Neural cell (in vitro differentiated cells): ENCODE measurements around the gene AEBP2. TPM values are rescaled to one million over a fixed set of nuclear protein-coding genes. Genes with fewer than 3 reads are reported as not detected.

Experiments
- H2AFZ ChIP-seq: fragments of 200-600, 300-800 bp; sonication (generic), shearing (Covaris generic); 2 replicates; pipeline ENCODE4 v1.6.0; 2014; ENCODE audit warnings: low read depth, mild to moderate bottlenecking, antibody characterized with exemption, low read length, moderate library complexity
- H3F3A ChIP-seq: fragments of 200-600 bp; shearing (Covaris generic); 2 replicates; pipeline ENCODE4 v1.6.1; 2016; ENCODE audit warnings: mild to moderate bottlenecking, moderate library complexity, mixed read lengths, antibody characterized with exemption, low read length; ENCODE audit not compliant: insufficient read depth, poor library complexity, severe bottlenecking
- H3K27ac ChIP-seq: fragments of 200-600, 300-800 bp; sonication (generic), shearing (Covaris generic); 2 replicates; pipeline ENCODE4 v1.5.1; 2014; ENCODE audit warnings: mild to moderate bottlenecking, low read length, moderate library complexity
- H3K27me3 ChIP-seq: fragments of 300-800, 200-600 bp; sonication (generic), shearing (Covaris generic); 2 replicates; pipeline ENCODE4 v1.6.0; 2014; ENCODE audit warnings: mild to moderate bottlenecking, low read depth, low read length, moderate library complexity; ENCODE audit not compliant: insufficient read depth
- H3K36me3 ChIP-seq: fragments of 300-800, 200-600 bp; sonication (generic), shearing (Covaris generic); 2 replicates; pipeline ENCODE4 v1.5.1; 2014; ENCODE audit warnings: mild to moderate bottlenecking, antibody characterized with exemption, low read length, moderate library complexity; ENCODE audit not compliant: insufficient read depth
- H3K4me2 ChIP-seq: fragments of 300-800, 200-600 bp; sonication (generic), shearing (Covaris generic); 2 replicates; pipeline ENCODE4 v1.6.0; 2014; ENCODE audit warnings: mild to moderate bottlenecking, low read length
- H3K4me3 ChIP-seq: fragments of 300-800, 200-600 bp; sonication (generic), shearing (Covaris generic); 2 replicates; pipeline ENCODE4 v1.5.1; 2014; ENCODE audit warnings: mild to moderate bottlenecking, low read length, moderate library complexity
- H3K79me2 ChIP-seq: fragments of 200-600 bp; shearing (Covaris generic); replicated peaks from 2 replicates; pipeline ENCODE4 v1.6.0; 2014; ENCODE audit warnings: mild to moderate bottlenecking, low read length, moderate library complexity; ENCODE audit not compliant: insufficient read depth
- H3K9ac ChIP-seq: fragments of 300-800, 200-600 bp; sonication (generic), shearing (Covaris generic); 2 replicates; pipeline ENCODE4 v1.6.1; 2016; ENCODE audit warnings: mild to moderate bottlenecking, low read length, mixed read lengths
- H3K9me2 ChIP-seq: fragments of 200-600 bp; shearing (Covaris generic); 2 replicates; pipeline ENCODE4 v1.6.1; 2016; ENCODE audit warnings: mild to moderate bottlenecking, low read length, mixed read lengths; ENCODE audit not compliant: insufficient read depth
- H3K9me3 ChIP-seq: fragments of 200-600, 300-800 bp; sonication (generic), shearing (Covaris generic); 2 replicates; pipeline ENCODE4 v1.6.1; 2016; ENCODE audit warnings: mild to moderate bottlenecking, mixed run types, low read length, moderate library complexity, mixed read lengths
- H4K20me1 ChIP-seq: fragments of 200-600 bp; shearing (Covaris generic); 2 replicates; pipeline ENCODE4 v1.6.1; 2016; ENCODE audit warnings: mild to moderate bottlenecking, mixed run types; ENCODE audit not compliant: insufficient read depth
- EP300 ChIP-seq: fragments of 450-650 bp; conservative IDR thresholded peaks from 2 replicates; pipeline ENCODE4 v1.6.1; 2014; ENCODE audit warnings: antibody characterized with exemption, mild to moderate bottlenecking, moderate library complexity; ENCODE audit not compliant: poor library complexity, severe bottlenecking
- EZH2 ChIP-seq: fragments of 200-600, 300-800 bp; shearing (Covaris generic), sonication (generic); IDR thresholded peaks from 2 replicates; pipeline ENCODE4 v1.6.1; 2014; ENCODE audit warnings: antibody characterized with exemption, low read length, borderline replicate concordance, mild to moderate bottlenecking; ENCODE audit not compliant: insufficient read depth, poor library complexity, severe bottlenecking
- MXI1 ChIP-seq: fragments of 450-650 bp; conservative IDR thresholded peaks from 2 replicates; pipeline ENCODE4 v1.6.1; 2014; ENCODE audit warnings: antibody characterized with exemption, mild to moderate bottlenecking; ENCODE audit not compliant: poor library complexity, severe bottlenecking
- POLR2AphosphoS5 ChIP-seq: IDR thresholded peaks from 2 replicates; pipeline ENCODE4 v1.6.1; 2012
- RAD21 ChIP-seq: fragments of 450-650 bp; conservative IDR thresholded peaks from 2 replicates; pipeline ENCODE4 v1.6.1; 2014; ENCODE audit warnings: antibody characterized with exemption, mild to moderate bottlenecking, moderate library complexity
- SMC3 ChIP-seq: fragments of 450-650 bp; conservative IDR thresholded peaks from 2 replicates; pipeline ENCODE4 v1.6.1; 2014; ENCODE audit warnings: antibody characterized with exemption, mild to moderate bottlenecking, moderate library complexity; ENCODE audit not compliant: poor library complexity
- TAF1 ChIP-seq: IDR thresholded peaks from 2 replicates; pipeline ENCODE4 v1.6.1; 2012; ENCODE audit warnings: low read depth
- polyA plus RNA-seq: library from polyadenylated mRNA; depleted of rRNA; stranded (reverse); fragments of >200 nt; gene quantifications from 2 replicates; pipeline ENCODE4 v1.2.3, GENCODE V29; 2014
- TF ChIP-seq, protein P1 (sequence below): fragments of 450-650 bp; IDR thresholded peaks from 2 replicates; pipeline ENCODE4 v1.5.1; 2014; ENCODE audit warnings: antibody characterized with exemption, mild to moderate bottlenecking, moderate library complexity; ENCODE audit not compliant: poor library complexity, severe bottlenecking
- TF ChIP-seq, protein P2 (sequence below): IDR thresholded peaks from 2 replicates; pipeline ENCODE4 v1.6.1; 2012; ENCODE audit warnings: borderline replicate concordance

The AEBP2 gene
- polyA plus RNA-seq, 1 donor from 2014 or later: 20.5 TPM

DNA sequence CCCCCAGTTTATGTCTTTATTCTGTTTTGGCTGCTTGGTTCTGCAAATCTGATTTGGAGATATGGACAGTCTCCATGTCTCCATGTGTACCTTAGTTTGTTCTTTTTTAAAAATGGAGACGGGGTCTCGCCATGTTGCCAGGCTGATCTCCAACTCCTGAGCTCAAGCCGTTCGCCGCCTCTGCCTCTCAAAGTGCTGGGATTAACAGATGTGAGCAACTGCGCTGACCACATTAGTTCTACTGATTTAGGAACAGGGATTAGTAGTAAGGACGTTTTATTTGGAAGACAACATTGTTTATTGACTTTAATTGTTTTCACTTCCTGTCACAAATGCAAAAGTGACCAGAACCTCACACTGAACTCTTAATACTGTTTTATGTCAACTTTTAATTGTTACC, 14.7 kb downstream of the AEBP2 start:
- H3F3A ChIP-seq: no peaks in the 10 kb centered on the region
- H3K4me2 ChIP-seq: no peak overlapping the region
- no peaks in the 10 kb centered on the region for H3K27me3 ChIP-seq
- H3K4me3 ChIP-seq: no peak overlapping the region
- H4K20me1 ChIP-seq: no peaks in the 10 kb centered on the region
- no peaks in the 10 kb centered on the region for H3K9me3 ChIP-seq
- H3K79me2 ChIP-seq: peaks cover 78% of the 10 kb centered on the region
- H3K9ac ChIP-seq: no peak overlapping the region
- no peaks in the 10 kb centered on the region for H3K36me3 ChIP-seq
- H3K27ac ChIP-seq: no peak overlapping the region
- H2AFZ ChIP-seq: no peak overlapping the region
- TF ChIP-seq, protein P1, sequence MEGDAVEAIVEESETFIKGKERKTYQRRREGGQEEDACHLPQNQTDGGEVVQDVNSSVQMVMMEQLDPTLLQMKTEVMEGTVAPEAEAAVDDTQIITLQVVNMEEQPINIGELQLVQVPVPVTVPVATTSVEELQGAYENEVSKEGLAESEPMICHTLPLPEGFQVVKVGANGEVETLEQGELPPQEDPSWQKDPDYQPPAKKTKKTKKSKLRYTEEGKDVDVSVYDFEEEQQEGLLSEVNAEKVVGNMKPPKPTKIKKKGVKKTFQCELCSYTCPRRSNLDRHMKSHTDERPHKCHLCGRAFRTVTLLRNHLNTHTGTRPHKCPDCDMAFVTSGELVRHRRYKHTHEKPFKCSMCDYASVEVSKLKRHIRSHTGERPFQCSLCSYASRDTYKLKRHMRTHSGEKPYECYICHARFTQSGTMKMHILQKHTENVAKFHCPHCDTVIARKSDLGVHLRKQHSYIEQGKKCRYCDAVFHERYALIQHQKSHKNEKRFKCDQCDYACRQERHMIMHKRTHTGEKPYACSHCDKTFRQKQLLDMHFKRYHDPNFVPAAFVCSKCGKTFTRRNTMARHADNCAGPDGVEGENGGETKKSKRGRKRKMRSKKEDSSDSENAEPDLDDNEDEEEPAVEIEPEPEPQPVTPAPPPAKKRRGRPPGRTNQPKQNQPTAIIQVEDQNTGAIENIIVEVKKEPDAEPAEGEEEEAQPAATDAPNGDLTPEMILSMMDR: no peak
- TF ChIP-seq RAD21 (no peak), SMC3 (no peak), TAF1 (no peak), MXI1 (no peak), EP300 (no peak), EZH2 (no peak), POLR2AphosphoS5 (no peak)
- TF ChIP-seq, protein P2, sequence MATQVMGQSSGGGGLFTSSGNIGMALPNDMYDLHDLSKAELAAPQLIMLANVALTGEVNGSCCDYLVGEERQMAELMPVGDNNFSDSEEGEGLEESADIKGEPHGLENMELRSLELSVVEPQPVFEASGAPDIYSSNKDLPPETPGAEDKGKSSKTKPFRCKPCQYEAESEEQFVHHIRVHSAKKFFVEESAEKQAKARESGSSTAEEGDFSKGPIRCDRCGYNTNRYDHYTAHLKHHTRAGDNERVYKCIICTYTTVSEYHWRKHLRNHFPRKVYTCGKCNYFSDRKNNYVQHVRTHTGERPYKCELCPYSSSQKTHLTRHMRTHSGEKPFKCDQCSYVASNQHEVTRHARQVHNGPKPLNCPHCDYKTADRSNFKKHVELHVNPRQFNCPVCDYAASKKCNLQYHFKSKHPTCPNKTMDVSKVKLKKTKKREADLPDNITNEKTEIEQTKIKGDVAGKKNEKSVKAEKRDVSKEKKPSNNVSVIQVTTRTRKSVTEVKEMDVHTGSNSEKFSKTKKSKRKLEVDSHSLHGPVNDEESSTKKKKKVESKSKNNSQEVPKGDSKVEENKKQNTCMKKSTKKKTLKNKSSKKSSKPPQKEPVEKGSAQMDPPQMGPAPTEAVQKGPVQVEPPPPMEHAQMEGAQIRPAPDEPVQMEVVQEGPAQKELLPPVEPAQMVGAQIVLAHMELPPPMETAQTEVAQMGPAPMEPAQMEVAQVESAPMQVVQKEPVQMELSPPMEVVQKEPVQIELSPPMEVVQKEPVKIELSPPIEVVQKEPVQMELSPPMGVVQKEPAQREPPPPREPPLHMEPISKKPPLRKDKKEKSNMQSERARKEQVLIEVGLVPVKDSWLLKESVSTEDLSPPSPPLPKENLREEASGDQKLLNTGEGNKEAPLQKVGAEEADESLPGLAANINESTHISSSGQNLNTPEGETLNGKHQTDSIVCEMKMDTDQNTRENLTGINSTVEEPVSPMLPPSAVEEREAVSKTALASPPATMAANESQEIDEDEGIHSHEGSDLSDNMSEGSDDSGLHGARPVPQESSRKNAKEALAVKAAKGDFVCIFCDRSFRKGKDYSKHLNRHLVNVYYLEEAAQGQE: no peak
- no peaks in the 10 kb centered on the region for H3K9me2 ChIP-seq

DNA sequence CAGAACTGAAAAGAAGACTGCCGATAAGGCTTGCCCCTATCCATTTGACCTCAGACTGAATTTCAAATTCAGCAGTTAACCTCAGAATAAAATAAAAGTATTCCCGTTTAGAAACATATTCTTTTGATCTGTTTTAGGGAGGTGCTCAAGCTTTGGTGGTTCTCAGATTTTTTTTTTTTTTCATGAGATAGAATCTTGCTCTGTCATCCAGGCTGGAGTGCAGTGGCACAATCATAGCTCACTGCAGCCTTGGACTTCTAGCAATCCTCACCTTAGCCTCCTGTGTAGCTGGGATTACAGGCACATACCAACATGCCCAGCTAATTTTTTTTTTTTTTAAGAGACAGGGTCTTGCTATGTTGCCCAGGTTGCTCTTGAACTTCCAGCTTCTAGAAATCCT, 15.5 kb downstream of the AEBP2 start:
- Histone ChIP-seq H3K9ac (no peak overlapping the region), H3K4me2 (no peak overlapping the region), H3K4me3 (no peak overlapping the region), H3K9me2 (no peaks in the 10 kb centered on the region), H3F3A (no peaks in the 10 kb centered on the region), H3K27ac (no peak overlapping the region), H2AFZ (no peak overlapping the region), H4K20me1 (no peaks in the 10 kb centered on the region), H3K27me3 (no peaks in the 10 kb centered on the region), H3K9me3 (no peaks in the 10 kb centered on the region), H3K36me3 (no peaks in the 10 kb centered on the region), H3K79me2 (peaks cover 76% of the 10 kb centered on the region)
- TF ChIP-seq SMC3 (no peak), EZH2 (no peak), RAD21 (no peak), MXI1 (no peak), EP300 (no peak), POLR2AphosphoS5 (no peak), TAF1 (no peak)
- TF ChIP-seq, protein P1: no peak
- TF ChIP-seq, protein P2: no peak
